ENCODE data around the gene LAMC3.

The LAMC3 gene

GRCh38 chr9:130979591-130980385, 29.2 kb upstream of the LAMC3 start:
- no peak for DNase-seq

- no peak for DNase-seq
These were observed 28.4 kb upstream of the LAMC3 start for GRCh38 chr9:130980526-130980925.

GRCh38 chr9:130981002-130981755, 27.8 kb upstream of the LAMC3 start:
- DNase-seq, result no peak

GRCh38 chr9:130981756-130982137, 27.2 kb upstream of the LAMC3 start:
- DNase-seq, result no peak

- no peak for DNase-seq
These were observed 26.2 kb upstream of the LAMC3 start for GRCh38 chr9:130982636-130983358.

- DNase-seq, result no peak
These were observed 25.7 kb upstream of the LAMC3 start for GRCh38 chr9:130983359-130983670.

- no peak for DNase-seq
These were observed 25.0 kb upstream of the LAMC3 start for GRCh38 chr9:130983970-130984369.

GRCh38 chr9:130984521-130984920, 24.5 kb upstream of the LAMC3 start:
- DNase-seq, result no peak

- no peak for DNase-seq
These were observed 23.9 kb upstream of the LAMC3 start for GRCh38 chr9:130985029-130985428.

- no peak for DNase-seq
These were observed 23.3 kb upstream of the LAMC3 start for GRCh38 chr9:130985606-130986162.

GRCh38 chr9:130986356-130986965, 22.5 kb upstream of the LAMC3 start:
- DNase-seq, result no peak

GRCh38 chr9:130987054-130987453, 21.9 kb upstream of the LAMC3 start:
- no peak for DNase-seq

- no peak for DNase-seq
These were observed 21.1 kb upstream of the LAMC3 start for GRCh38 chr9:130987738-130988399.

GRCh38 chr9:130988400-130988747, 20.6 kb upstream of the LAMC3 start:
- DNase-seq, result no peak

- no peak for DNase-seq
These were observed 20.1 kb upstream of the LAMC3 start for GRCh38 chr9:130988905-130989304.

- DNase-seq, result no peak
These were observed 19.6 kb upstream of the LAMC3 start for GRCh38 chr9:130989391-130989790.

- DNase-seq, result no peak
These were observed 19.1 kb upstream of the LAMC3 start for GRCh38 chr9:130989891-130990290.

GRCh38 chr9:130990306-130990977, 18.5 kb upstream of the LAMC3 start:
- no peak for DNase-seq

- no peak for DNase-seq
These were observed 17.8 kb upstream of the LAMC3 start for GRCh38 chr9:130990978-130991777.

GRCh38 chr9:130991778-130992681, 16.9 kb upstream of the LAMC3 start:
- no peak for DNase-seq
